K562 treated with DMSO at 1 percent for 48 hours (cell line): ENCODE results near the gene ZXDC. TPM values are rescaled to one million over a fixed set of nuclear protein-coding genes. Genes with fewer than 3 reads are reported as not detected.

Experiments used
- total RNA-seq: library from RNA; unstranded; fragments of 300-600 nt; gene quantifications from 2 replicates; pipeline ENCODE4 v1.2.3, GENCODE V29; 2022; ENCODE audit warnings: low replicate concordance; ENCODE audit errors: extremely low read depth

The ZXDC gene
- total RNA-seq = not detected in 2 replicates

GRCh38 chr3:126475413-126476114, at the start of gene ZXDC:
ZXDC (minus strand) TSS chr3:126475891; CDS start chr3:126475865, 26 bp downstream.

GRCh38 chr3:126523745-126524428, 48.2 kb upstream of the ZXDC start, which contains the start of gene CHST13:
CHST13 (plus strand) TSS chr3:126524155; CDS start chr3:126524333, 178 bp downstream.

GRCh38 chr3:126517291-126517951, 41.7 kb upstream of the ZXDC start, which contains the start of gene UROC1:
UROC1 (minus strand) TSS chr3:126517773; CDS start chr3:126517719, 54 bp downstream.

GRCh38 chr3:126394179-126394976, 81.3 kb downstream of the ZXDC start, which contains the start of gene CFAP100:
CFAP100 (plus strand) TSS chr3:126394909; CDS start chr3:126396001, 1,092 bp downstream.

Other genes with a start within 250 kb of the ZXDC start
- gene KLF15, start 118.5 kb downstream of the ZXDC start, total RNA-seq = not detected in 2 replicates
- not detected in 2 replicates for gene CFAP100, start 81.0 kb downstream of the ZXDC start, total RNA-seq
- gene UROC1, start 41.9 kb upstream of the ZXDC start, total RNA-seq = not detected in 2 replicates
- not detected in 2 replicates for gene CHST13, start 48.3 kb upstream of the ZXDC start, total RNA-seq
- not detected in 2 replicates for gene C3orf22, start 83.0 kb upstream of the ZXDC start, total RNA-seq
- gene TXNRD3, start 179.2 kb upstream of the ZXDC start, total RNA-seq = not detected in 2 replicates
- not detected in 2 replicates for gene CHCHD6, start 228.3 kb upstream of the ZXDC start, total RNA-seq